ENCODE measurements around the gene SMCO4. TPM values are rescaled to one million over a fixed set of nuclear protein-coding genes. Genes with fewer than 3 reads are reported as not detected.

Gene SMCO4
- total RNA-seq, 1 donor from 2014 or later: 33.7 TPM

DNA sequence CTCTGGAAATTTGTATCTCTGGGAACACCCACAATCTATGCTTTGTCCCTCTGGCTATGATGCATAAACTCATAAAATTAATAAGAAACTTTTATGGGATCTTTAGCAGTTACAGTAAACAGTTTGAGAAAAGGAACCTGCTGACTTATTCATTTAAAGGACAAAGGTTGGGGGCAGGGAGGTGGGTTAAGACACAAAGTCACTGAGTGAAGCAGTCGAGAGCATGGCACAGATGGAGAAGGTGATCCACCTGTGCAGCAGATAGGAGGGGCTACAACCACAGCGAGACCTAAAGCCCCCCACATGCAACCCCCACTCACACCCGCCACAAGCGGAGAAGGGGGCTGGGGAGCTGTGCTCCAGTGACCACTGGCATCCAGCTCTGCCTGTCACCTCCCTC, 45.0 kb downstream of the SMCO4 start:
- Mint-ChIP-seq H3K36me3 (ENCODE audit: low read depth) (peaks cover 14% of the 10 kb centered on the region), H3K4me1 (peaks cover 2% of the 10 kb centered on the region), H3K27ac (no peak overlapping the region), H3K27me3 (no peaks in the 10 kb centered on the region), H3K9me3 (no peaks in the 10 kb centered on the region), H3K4me3 (no peak overlapping the region)
- no peak for DNase-seq
- intact Hi-C loops (cut with micrococcal nuclease): no loop called here

- H3K9me3 Mint-ChIP-seq: no peaks in the 10 kb centered on the region
- no peaks in the 10 kb centered on the region for H3K27me3 Mint-ChIP-seq
- intact Hi-C loops (cut with micrococcal nuclease): no loop called here
- H3K4me3 Mint-ChIP-seq: no peak overlapping the region
- no peak for DNase-seq
- peaks cover 2% of the 10 kb centered on the region for H3K4me1 Mint-ChIP-seq
- no peak overlapping the region for H3K27ac Mint-ChIP-seq
- peaks cover 14% of the 10 kb centered on the region for H3K36me3 Mint-ChIP-seq (ENCODE audit: low read depth)
Measured at GRCh38 chr11:93497596-93497995, 45.6 kb downstream of the SMCO4 start.

DNA sequence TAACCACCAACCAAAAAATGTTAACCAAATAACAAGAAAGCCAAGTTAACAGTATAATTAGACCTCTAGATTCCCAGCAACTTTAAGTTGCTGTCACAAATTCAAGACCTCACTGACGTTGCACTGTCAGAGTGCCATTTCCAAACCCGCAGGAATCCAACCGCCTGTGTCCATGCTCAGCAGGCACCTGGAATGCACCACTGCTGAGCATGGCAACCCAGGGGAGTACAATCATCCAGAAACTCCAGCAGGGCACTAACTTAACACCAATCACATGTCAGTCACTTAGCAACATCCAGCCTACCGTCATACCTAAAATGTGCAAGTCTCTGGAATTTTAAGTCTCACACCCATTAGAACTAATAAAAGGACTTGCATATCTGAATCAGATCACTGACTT, 48.8 kb downstream of the SMCO4 start:
- Mint-ChIP-seq H3K4me1 (peaks cover 2% of the 10 kb centered on the region), H3K36me3 (ENCODE audit: low read depth) (peaks cover 7% of the 10 kb centered on the region), H3K27me3 (no peaks in the 10 kb centered on the region), H3K27ac (no peak overlapping the region), H3K4me3 (no peak overlapping the region), H3K9me3 (no peaks in the 10 kb centered on the region)
- DNase-seq: no peak
- intact Hi-C loops (cut with micrococcal nuclease): no loop called here

DNA sequence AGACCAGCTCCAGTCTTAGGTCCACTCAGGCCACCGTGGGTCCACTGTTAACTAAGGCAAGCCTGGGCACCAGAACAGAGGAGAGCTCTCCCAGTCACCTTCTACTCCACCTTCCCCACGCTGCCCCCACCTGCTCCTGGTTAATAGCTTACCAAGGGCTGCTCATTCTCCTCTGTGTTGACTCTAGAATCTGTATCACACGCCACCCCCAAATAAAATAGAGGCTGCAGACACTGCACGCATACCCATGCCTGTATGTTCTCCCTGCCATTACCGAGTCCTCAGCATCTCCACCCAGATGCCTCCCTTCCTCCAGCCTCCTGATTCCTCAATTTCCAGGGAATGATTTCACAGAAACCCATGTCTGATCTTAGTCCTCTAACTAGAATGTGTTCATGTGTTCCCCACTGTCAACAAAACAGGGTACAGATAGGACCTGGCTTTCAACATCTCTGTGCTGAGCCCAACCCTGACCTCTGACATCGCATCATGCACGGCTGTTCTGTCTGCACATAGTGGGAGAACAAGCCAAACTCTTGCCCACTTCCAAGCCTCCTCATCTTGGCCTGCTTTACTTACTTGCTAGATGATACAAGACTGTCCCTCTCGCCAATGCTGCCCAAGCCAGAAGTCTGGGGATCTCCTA, 49.8 kb downstream of the SMCO4 start:
- Mint-ChIP-seq H3K4me1 (peaks cover 2% of the 10 kb centered on the region), H3K27ac (no peak overlapping the region), H3K9me3 (no peaks in the 10 kb centered on the region), H3K27me3 (no peaks in the 10 kb centered on the region), H3K36me3 (ENCODE audit: low read depth) (peaks cover 7% of the 10 kb centered on the region), H3K4me3 (no peak overlapping the region)
- intact Hi-C loops (cut with micrococcal nuclease): no loop called here
- no peak for DNase-seq

DNA sequence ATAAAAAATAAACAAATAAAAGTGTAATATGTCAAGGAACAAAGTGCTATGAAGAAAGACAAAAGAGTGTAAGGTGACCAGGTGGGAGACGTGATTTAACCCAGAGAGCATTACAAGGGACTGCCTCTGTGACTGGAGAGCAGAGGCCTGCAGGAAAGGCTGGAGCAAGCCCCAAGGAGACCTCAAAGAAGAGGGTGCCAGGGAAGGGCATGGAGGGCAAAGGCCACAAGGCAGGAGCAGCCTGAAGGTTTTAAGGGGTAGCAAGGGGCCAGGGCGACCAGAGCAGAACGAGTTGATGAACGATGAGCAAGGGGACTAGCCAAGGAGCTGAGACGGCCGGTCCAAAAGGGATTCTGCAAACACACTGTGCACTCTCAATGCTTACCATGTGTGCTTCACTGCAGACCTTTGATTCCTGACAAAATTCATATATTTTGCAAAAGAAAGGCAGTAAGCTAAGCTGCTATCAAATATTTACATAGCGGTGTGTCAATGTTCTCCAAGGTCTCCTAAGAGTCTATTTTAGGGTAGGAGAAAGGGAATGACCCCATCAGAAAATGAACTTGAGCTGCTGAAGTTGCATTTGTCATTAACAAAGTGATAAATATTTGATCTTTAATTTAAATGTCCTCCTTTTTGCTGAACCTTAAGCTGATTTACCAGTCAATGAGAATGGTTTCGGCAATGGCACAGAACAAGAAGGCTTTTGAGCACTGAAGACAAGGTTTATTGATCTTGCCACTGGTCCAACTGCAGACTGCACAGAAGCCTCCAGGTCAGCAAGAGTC, 50.5 kb downstream of the SMCO4 start:
- no peaks in the 10 kb centered on the region for H3K9me3 Mint-ChIP-seq

GRCh38 chr11:93491973-93492372, 51.2 kb downstream of the SMCO4 start:
- Mint-ChIP-seq H3K27ac (no peak overlapping the region), H3K9me3 (no peaks in the 10 kb centered on the region), H3K36me3 (ENCODE audit: low read depth) (peaks cover 7% of the 10 kb centered on the region), H3K4me1 (peaks cover 2% of the 10 kb centered on the region), H3K4me3 (no peak overlapping the region), H3K27me3 (no peaks in the 10 kb centered on the region)
- intact Hi-C loops (cut with micrococcal nuclease): no loop called here
- DNase-seq: no peak

More for the DNA sequence above, 50.5 kb downstream of the SMCO4 start:
- no peak for DNase-seq
- no peaks in the 10 kb centered on the region for H3K27me3 Mint-ChIP-seq
- H3K4me1 Mint-ChIP-seq: peaks cover 2% of the 10 kb centered on the region
- no peak overlapping the region for H3K4me3 Mint-ChIP-seq
- peaks cover 7% of the 10 kb centered on the region for H3K36me3 Mint-ChIP-seq (ENCODE audit: low read depth)
- intact Hi-C loops (cut with micrococcal nuclease): no loop called here
- H3K27ac Mint-ChIP-seq: no peak overlapping the region

- Mint-ChIP-seq H3K4me1 (peaks cover 2% of the 10 kb centered on the region), H3K36me3 (ENCODE audit: low read depth) (peaks cover 6% of the 10 kb centered on the region), H3K27ac (no peak overlapping the region), H3K27me3 (no peaks in the 10 kb centered on the region), H3K4me3 (no peak overlapping the region), H3K9me3 (no peaks in the 10 kb centered on the region)
- intact Hi-C loops (cut with micrococcal nuclease): no loop called here
- DNase-seq: no peak
Measured at GRCh38 chr11:93490996-93491618, 52.1 kb downstream of the SMCO4 start.

GRCh38 chr11:93489841-93490240, 53.4 kb downstream of the SMCO4 start:
- H3K27ac Mint-ChIP-seq: no peak overlapping the region
- no peak for DNase-seq
- H3K27me3 Mint-ChIP-seq: no peaks in the 10 kb centered on the region
- H3K36me3 Mint-ChIP-seq (ENCODE audit: low read depth): peaks cover 3% of the 10 kb centered on the region
- intact Hi-C loops (cut with micrococcal nuclease): no loop called here
- no peaks in the 10 kb centered on the region for H3K9me3 Mint-ChIP-seq
- H3K4me1 Mint-ChIP-seq: peaks cover 2% of the 10 kb centered on the region
- H3K4me3 Mint-ChIP-seq: no peak overlapping the region

- Mint-ChIP-seq H3K4me3 (no peak overlapping the region), H3K36me3 (ENCODE audit: low read depth) (no peaks in the 10 kb centered on the region), H3K9me3 (no peaks in the 10 kb centered on the region), H3K4me1 (peaks cover under 1% of the 10 kb centered on the region), H3K27me3 (no peaks in the 10 kb centered on the region), H3K27ac (no peak overlapping the region)
- no peak for DNase-seq
- intact Hi-C loops (cut with micrococcal nuclease): no loop called here
Measured at GRCh38 chr11:93487032-93487483, 56.1 kb downstream of the SMCO4 start.

DNA sequence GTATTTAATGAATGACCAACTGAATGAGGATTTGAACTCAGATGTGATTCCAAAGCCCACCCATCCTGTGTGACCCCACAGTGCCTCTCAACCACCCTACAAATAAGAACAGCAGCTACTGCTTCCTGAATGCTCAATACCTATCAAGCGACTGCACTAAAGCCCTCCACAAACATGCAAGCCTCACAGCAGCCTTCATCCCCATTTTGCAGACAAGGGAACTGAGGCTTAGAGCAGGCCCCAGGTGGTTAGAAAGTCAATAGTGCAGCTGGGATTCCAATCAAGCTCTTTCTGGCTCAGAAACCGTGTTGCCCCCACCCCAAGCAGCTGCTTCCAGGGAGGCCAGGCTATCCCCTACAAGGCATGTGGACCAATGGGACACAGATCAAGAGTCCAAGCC, 57.2 kb downstream of the SMCO4 start:
- H3K4me3 Mint-ChIP-seq: no peak overlapping the region
- no peaks in the 10 kb centered on the region for H3K36me3 Mint-ChIP-seq (ENCODE audit: low read depth)
- H3K9me3 Mint-ChIP-seq: no peaks in the 10 kb centered on the region
- DNase-seq: no peak
- no peak overlapping the region for H3K27ac Mint-ChIP-seq
- peaks cover 3% of the 10 kb centered on the region for H3K4me1 Mint-ChIP-seq
- no peaks in the 10 kb centered on the region for H3K27me3 Mint-ChIP-seq
- intact Hi-C loops (cut with micrococcal nuclease): no loop called here

DNA sequence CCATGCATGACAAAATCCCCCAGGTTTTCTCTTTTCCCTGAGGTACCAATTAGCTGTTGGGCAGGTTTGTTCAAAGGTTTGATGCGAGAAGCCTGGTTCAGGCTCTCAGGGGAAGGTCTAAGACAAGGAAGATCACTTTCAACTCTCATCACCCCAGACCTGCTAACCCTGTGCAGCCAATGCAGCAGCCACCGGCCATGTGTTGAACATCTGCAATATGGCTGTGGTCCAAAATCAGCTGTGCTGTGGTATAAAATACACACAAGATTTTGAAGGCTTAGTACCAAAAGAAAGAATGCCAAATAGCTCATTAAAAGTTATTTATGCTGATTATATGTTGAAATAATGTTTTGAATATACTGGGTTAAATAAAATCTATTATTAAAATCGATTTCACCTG, 58.5 kb downstream of the SMCO4 start:
- DNase-seq: no peak
- Mint-ChIP-seq H3K4me3 (no peak overlapping the region), H3K27ac (no peak overlapping the region), H3K9me3 (no peaks in the 10 kb centered on the region), H3K36me3 (ENCODE audit: low read depth) (no peaks in the 10 kb centered on the region), H3K27me3 (no peaks in the 10 kb centered on the region), H3K4me1 (peaks cover 3% of the 10 kb centered on the region)
- intact Hi-C loops (cut with micrococcal nuclease): no loop called here

GRCh38 chr11:93482556-93482955, 60.6 kb downstream of the SMCO4 start:
- intact Hi-C loops (cut with micrococcal nuclease): no loop called here
- peaks cover 3% of the 10 kb centered on the region for H3K4me1 Mint-ChIP-seq
- H3K36me3 Mint-ChIP-seq (ENCODE audit: low read depth): peaks cover 2% of the 10 kb centered on the region
- DNase-seq: no peak
- H3K27ac Mint-ChIP-seq: no peak overlapping the region
- H3K27me3 Mint-ChIP-seq: no peaks in the 10 kb centered on the region
- H3K9me3 Mint-ChIP-seq: no peaks in the 10 kb centered on the region
- H3K4me3 Mint-ChIP-seq: no peak overlapping the region

- Mint-ChIP-seq H3K4me1 (peaks cover 3% of the 10 kb centered on the region), H3K36me3 (ENCODE audit: low read depth) (peaks cover 2% of the 10 kb centered on the region), H3K4me3 (no peak overlapping the region), H3K27me3 (no peaks in the 10 kb centered on the region), H3K9me3 (no peaks in the 10 kb centered on the region), H3K27ac (no peak overlapping the region)
- no peak for DNase-seq
- intact Hi-C loops (cut with micrococcal nuclease): no loop called here
Measured at GRCh38 chr11:93481696-93482095, 61.5 kb downstream of the SMCO4 start.

GRCh38 chr11:93481279-93481678, 61.9 kb downstream of the SMCO4 start:
- no peak overlapping the region for H3K27ac Mint-ChIP-seq
- peaks cover 3% of the 10 kb centered on the region for H3K4me1 Mint-ChIP-seq
- no peak for DNase-seq
- intact Hi-C loops (cut with micrococcal nuclease): no loop called here
- no peaks in the 10 kb centered on the region for H3K9me3 Mint-ChIP-seq
- no peaks in the 10 kb centered on the region for H3K27me3 Mint-ChIP-seq
- H3K4me3 Mint-ChIP-seq: no peak overlapping the region
- H3K36me3 Mint-ChIP-seq (ENCODE audit: low read depth): peaks cover 6% of the 10 kb centered on the region

Measured in activated CD4-positive, alpha-beta T cell treated with anti-CD3 and anti-CD28 coated beads, Interleukin-2, amount 10 ng/mL, durations not matched to agents 24 days and 14 days (primary cell).